HS-27A (cell line): ENCODE results near the gene P2RY11.

Experiments
- DNase-seq: peaks from one replicate; pipeline ENCODE4 v3.0.0-alpha.2; 2012; ENCODE audit warnings: low read depth, missing footprints

P2RY11 gene

GRCh38 chr19:10093295-10094186 lies 18.0 kb upstream of the P2RY11 start:
- DNase-seq = no peak

- DNase-seq = no peak
Measured at GRCh38 chr19:10095622-10095947, 15.9 kb upstream of the P2RY11 start.

- peak; percentile 59 for DNase-seq
Measured at GRCh38 chr19:10095948-10096614, 15.4 kb upstream of the P2RY11 start.

- no peak for DNase-seq
Measured at GRCh38 chr19:10096615-10096963, 14.9 kb upstream of the P2RY11 start.

- no peak for DNase-seq
Measured at GRCh38 chr19:10100163-10100785, 11.2 kb upstream of the P2RY11 start.

- no peak for DNase-seq
Measured at GRCh38 chr19:10102787-10103236, 8.7 kb upstream of the P2RY11 start.

- DNase-seq = no peak
Measured at GRCh38 chr19:10104130-10104513, 7.4 kb upstream of the P2RY11 start.

GRCh38 chr19:10104665-10105508 lies 6.6 kb upstream of the P2RY11 start:
- no peak for DNase-seq

GRCh38 chr19:10105509-10106099 lies 5.9 kb upstream of the P2RY11 start:
- DNase-seq = no peak

GRCh38 chr19:10106100-10106936 lies 5.2 kb upstream of the P2RY11 start, which contains the start of gene PPAN:
PPAN (plus strand) TSS chr19:10106362; CDS start chr19:10106395, 33 bp downstream.
- DNase-seq = peak; percentile 89

- no peak for DNase-seq
Measured at GRCh38 chr19:10107254-10107653, 4.2 kb upstream of the P2RY11 start.

GRCh38 chr19:10107817-10108367 lies 3.6 kb upstream of the P2RY11 start:
- DNase-seq = no peak

- no peak for DNase-seq
Measured at GRCh38 chr19:10109528-10109927, 2.0 kb upstream of the P2RY11 start.

- no peak for DNase-seq
Measured at GRCh38 chr19:10110076-10110971, 1.2 kb upstream of the P2RY11 start.

GRCh38 chr19:10110972-10111317 lies 548 bp upstream of the P2RY11 start:
- no peak for DNase-seq

GRCh38 chr19:10112037-10112761 lies 706 bp downstream of the P2RY11 start:
- DNase-seq = no peak

- DNase-seq = no peak
Measured at GRCh38 chr19:10112895-10113591, 1.6 kb downstream of the P2RY11 start.

- no peak for DNase-seq
Measured at GRCh38 chr19:10113592-10113963, 2.1 kb downstream of the P2RY11 start.
